ENCODE data around the gene FAXDC2. TPM values are rescaled to one million over a fixed set of nuclear protein-coding genes. Genes with fewer than 3 reads are reported as not detected.

Gene FAXDC2
- total and polyA plus RNA-seq, 2 of the 13 experiments (the other 11 are each of a cell fraction or from before 2014, with no cell fraction given): 4.7 to 58.8 TPM

- peak; percentile 56 for TF ChIP-seq MAX (IDR thresholded peaks at IDR 0.05)
- TF ChIP-seq ZNF292 (CRISPR knock-in tag; IDR thresholded peaks at IDR 0.05; ENCODE audit: borderline replicate concordance, low read depth): peak; percentile 49; the same call in 1 of the 2 replicates
- TF ChIP-seq ZNF20 (CRISPR knock-in tag; IDR thresholded peaks at IDR 0.05): no peak; the same call in 1 of the 2 replicates
- TF ChIP-seq IKZF5 (CRISPR knock-in tag; IDR thresholded peaks at IDR 0.05): peak; percentile 32; the same call in 1 of the 2 replicates
- no peak for TF ChIP-seq ZNF749 (CRISPR knock-in tag; IDR thresholded peaks at IDR 0.05; ENCODE audit: borderline replicate concordance)
- TF ChIP-seq ZNF781 (CRISPR knock-in tag; IDR thresholded peaks at IDR 0.05; ENCODE audit: borderline replicate concordance, not compliant biosample characterization): no peak
- TF ChIP-seq ZNF121 (CRISPR knock-in tag; IDR thresholded peaks at IDR 0.05): no peak; the same call in 1 of the 2 replicates
- no peak for TF ChIP-seq TCF7L2 (IDR thresholded peaks at IDR 0.05; ENCODE audit: low read depth, low read length)
- TF ChIP-seq TAF15 (IDR thresholded peaks at IDR 0.05; ENCODE audit: low read depth, low read length, poor library complexity, severe bottlenecking): no peak
- TF ChIP-seq FOSL1 (CRISPR knock-in tag; IDR thresholded peaks at IDR 0.05; ENCODE audit: borderline replicate concordance): no peak
- TF ChIP-seq ZNF629 (CRISPR knock-in tag; conservative IDR thresholded peaks at IDR 0.05): no peak
- TF ChIP-seq IRX3 (CRISPR knock-in tag; IDR thresholded peaks at IDR 0.05; ENCODE audit: borderline replicate concordance, low read depth): no peak
- no peak for TF ChIP-seq ZBTB46 (CRISPR knock-in tag; IDR thresholded peaks at IDR 0.05; ENCODE audit: borderline replicate concordance)
- no peak for TF ChIP-seq GTF3A (CRISPR knock-in tag; conservative IDR thresholded peaks at IDR 0.05)
- no peak for TF ChIP-seq ZNF724P (CRISPR knock-in tag; IDR thresholded peaks at IDR 0.05; ENCODE audit: borderline replicate concordance)
- TF ChIP-seq NFE2 (CRISPR knock-in tag; IDR thresholded peaks at IDR 0.05): no peak
- TF ChIP-seq FOSL2 (CRISPR knock-in tag; IDR thresholded peaks at IDR 0.05): 0 out of 2 replicates have a peak, but pooled peaks have one; percentile 15
- TF ChIP-seq HOXA3 (CRISPR knock-in tag; IDR thresholded peaks at IDR 0.05): peak; percentile 51; the same call in 1 of the 2 replicates
- 0 out of 2 replicates have a peak, but pooled peaks have one; percentile 7 for TF ChIP-seq HNF4A (CRISPR knock-in tag; IDR thresholded peaks at IDR 0.05)
- no peak for TF ChIP-seq ZSCAN5A (CRISPR knock-in tag; IDR thresholded peaks at IDR 0.05; ENCODE audit: borderline replicate concordance)
- no peak for TF ChIP-seq CREB1 (IDR thresholded peaks at IDR 0.05)
- no peak for TF ChIP-seq CREB1 (CRISPR knock-in tag; IDR thresholded peaks at IDR 0.05)
- no peak for TF ChIP-seq AGO1 (IDR thresholded peaks at IDR 0.05; ENCODE audit: low read depth, low read length, poor library complexity, severe bottlenecking)
These were observed at the start of gene FAXDC2 (continued) for GRCh38 chr5:154850255-154851062.

Measured in HepG2 (cell line).